A204.1 (cell line): ENCODE data around the gene CNN2.
"Not testable (repeated sequence)": the region's sequence is repeated elsewhere in the genome, so short reads cannot be mapped to it uniquely, and the experiment has no call there.

ENCODE experiments used
- FAIRE-seq: peaks from 2 replicates; lab custom pipeline; 2012; peaks lifted over from hg19 to GRCh38; lab: Jason Lieb, UNC

The CNN2 gene

GRCh38 chr19:1010586-1011510 is 15.6 kb upstream of the CNN2 start:
- no peak for FAIRE-seq

- FAIRE-seq = no peak
Measured at GRCh38 chr19:1011831-1012333, 14.5 kb upstream of the CNN2 start.

GRCh38 chr19:1012334-1012733 is 14.1 kb upstream of the CNN2 start:
- no peak for FAIRE-seq

GRCh38 chr19:1013218-1013617 is 13.2 kb upstream of the CNN2 start:
- no peak for FAIRE-seq

GRCh38 chr19:1014161-1015060 is 12.0 kb upstream of the CNN2 start:
- FAIRE-seq = no peak

- no peak for FAIRE-seq
Measured at GRCh38 chr19:1015061-1015781, 11.2 kb upstream of the CNN2 start.

GRCh38 chr19:1015782-1016646 is 10.4 kb upstream of the CNN2 start:
- no peak for FAIRE-seq

GRCh38 chr19:1016647-1017114 is 9.7 kb upstream of the CNN2 start:
- FAIRE-seq = no peak

GRCh38 chr19:1017115-1017905 is 9.1 kb upstream of the CNN2 start:
- no peak for FAIRE-seq

GRCh38 chr19:1017906-1018305 is 8.5 kb upstream of the CNN2 start:
- FAIRE-seq = no peak

GRCh38 chr19:1018393-1018792 is 8.0 kb upstream of the CNN2 start:
- no peak for FAIRE-seq

GRCh38 chr19:1018932-1019615 is 7.3 kb upstream of the CNN2 start:
- FAIRE-seq = no peak

- no peak for FAIRE-seq
Measured at GRCh38 chr19:1019616-1019961, 6.8 kb upstream of the CNN2 start.

- FAIRE-seq = no peak
Measured at GRCh38 chr19:1019980-1020867, 6.2 kb upstream of the CNN2 start.

GRCh38 chr19:1020868-1021425 is 5.5 kb upstream of the CNN2 start, which contains the start of gene TMEM259:
Gene TMEM259, minus strand, starts transcription at chr19:1021123. Its CDS starts 127 bp downstream, at chr19:1020996.
- FAIRE-seq = no peak

- not testable (repeated sequence) for FAIRE-seq
Measured at GRCh38 chr19:1023883-1024188, 2.6 kb upstream of the CNN2 start.

- not testable (repeated sequence) for FAIRE-seq
Measured at GRCh38 chr19:1025080-1025479, 1.3 kb upstream of the CNN2 start.
